ENCODE data around the gene DISP1. TPM values are rescaled to one million over a fixed set of nuclear protein-coding genes. Genes with fewer than 3 reads are reported as not detected.

The DISP1 gene
- total RNA-seq, 5 donors from 2014 or later (not counting 1 experiment from before 2014, with no cell fraction given) = 2.7 to 4.5 (median 3.1) TPM

DNA sequence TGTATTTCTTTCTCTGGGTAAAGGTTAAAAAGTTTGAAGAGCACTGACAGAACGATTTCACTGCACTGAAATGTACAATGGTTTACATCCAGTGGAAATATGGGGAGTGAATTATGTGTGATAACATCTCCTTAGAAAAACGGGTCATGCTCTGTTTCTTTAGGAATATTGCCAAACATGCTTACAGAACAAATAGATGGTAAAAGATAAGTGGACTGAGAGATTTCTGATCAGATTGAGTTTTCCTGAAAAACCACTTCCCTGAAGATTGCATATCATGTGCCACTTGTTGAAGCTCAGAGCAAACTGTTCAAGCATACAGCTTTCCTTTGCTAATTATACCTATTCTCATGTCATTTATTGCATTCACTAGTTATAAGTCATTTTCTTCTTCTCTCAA is 29.9 kb upstream of the DISP1 start:
- Mint-ChIP-seq H3K4me3 (no peak overlapping the region), H3K36me3 (no peaks in the 10 kb centered on the region), H3K4me1 (no peaks in the 10 kb centered on the region), H3K27ac (no peak overlapping the region), H3K27me3 (peaks cover 7 to 10% of the 10 kb centered on the region in 2 donors), H3K9me3 (peaks cover 0 to 5% (median 0%) of the 10 kb centered on the region in 3 donors)
- DNase-seq (no peak), ATAC-seq (replicated peaks in 1 of 4) (no peak)
- H3K36me3 ChIP-seq (ENCODE audit: control insufficient read depth in 2 of 2, extremely low read depth in 1 of 2, insufficient read depth in 1 of 2, low read length in 1 of 2) = no peaks in the 10 kb centered on the region
- H3K27me3 ChIP-seq (replicated peaks in 1 of 2; ENCODE audit: control insufficient read depth in 2 of 2, extremely low read depth in 1 of 2, insufficient read depth in 2 of 2, low read length in 1 of 2) = no peaks in the 10 kb centered on the region
- H3K4me1 ChIP-seq (ENCODE audit: control insufficient read depth in 1 of 2, extremely low read depth in 1 of 2, insufficient read depth in 2 of 2, low read length in 2 of 2) = no peaks in the 10 kb centered on the region
- CTCF ChIA-PET = interaction anchor here in 1 of 2 donors (0.6 kb wide), 1 partner anchor 31 kb away, joined by 3 read pairs; no protein-coding TSS in a partner anchor
- no peak overlapping the region for H3K4me3 ChIP-seq (ENCODE audit: control insufficient read depth in 1 of 2, extremely low read depth in 1 of 2, low read length in 1 of 2)
- POLR2A ChIA-PET = interaction anchor here in 1 of 2 donors (0.7 kb wide), 1 partner anchor 9 kb away, joined by 4 read pairs; no protein-coding TSS in a partner anchor
- H3K27ac ChIP-seq (ENCODE audit: low read length) = no peak overlapping the region
- 0% methylated on average over 1 of the region's 2 CpGs for WGBS (ENCODE audit: insufficient coverage)
- H3K9me3 ChIP-seq = no peaks in the 10 kb centered on the region

DNA sequence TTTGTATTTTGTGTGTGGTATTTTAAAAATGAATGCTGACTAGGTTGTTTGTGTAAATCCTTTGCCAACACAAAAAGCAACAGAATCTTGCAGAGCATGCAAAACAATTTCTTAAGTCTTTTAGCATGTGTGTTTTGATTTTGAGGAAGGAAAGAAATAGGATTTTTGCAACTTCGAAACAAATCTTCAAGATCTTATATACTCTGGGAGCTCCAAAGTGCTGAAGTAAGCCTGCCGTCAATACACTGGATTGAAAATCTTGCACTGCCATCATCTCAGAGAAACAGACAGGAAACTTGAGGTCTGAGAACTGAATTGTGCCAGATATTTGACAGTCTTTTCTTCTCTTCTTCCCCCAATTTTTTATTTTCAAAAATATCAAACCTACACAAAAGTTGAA is 29.3 kb upstream of the DISP1 start:
- H3K4me3 Mint-ChIP-seq = no peak overlapping the region
- Histone ChIP-seq H3K27ac (ENCODE audit: low read length) (no peak overlapping the region), H3K4me3 (ENCODE audit: control insufficient read depth in 1 of 2, extremely low read depth in 1 of 2, low read length in 1 of 2) (no peak overlapping the region), H3K27me3 (replicated peaks in 1 of 2; ENCODE audit: control insufficient read depth in 2 of 2, extremely low read depth in 1 of 2, insufficient read depth in 2 of 2, low read length in 1 of 2) (no peaks in the 10 kb centered on the region), H3K4me1 (ENCODE audit: control insufficient read depth in 1 of 2, extremely low read depth in 1 of 2, insufficient read depth in 2 of 2, low read length in 2 of 2) (no peaks in the 10 kb centered on the region), H3K9me3 (no peaks in the 10 kb centered on the region), H3K36me3 (ENCODE audit: control insufficient read depth in 2 of 2, extremely low read depth in 1 of 2, insufficient read depth in 1 of 2, low read length in 1 of 2) (no peaks in the 10 kb centered on the region)
- no peaks in the 10 kb centered on the region for H3K4me1 Mint-ChIP-seq
- H3K27ac Mint-ChIP-seq = no peak overlapping the region
- H3K27me3 Mint-ChIP-seq = peaks cover 7 to 10% of the 10 kb centered on the region in 2 donors
- DNase-seq (no peak), ATAC-seq (replicated peaks in 1 of 4) (no peak)
- POLR2A ChIA-PET = no interaction called here
- CTCF ChIA-PET = no interaction called here
- no CpG with 5 or more reads among the region's 2 CpGs for WGBS (ENCODE audit: insufficient coverage)
- no peaks in the 10 kb centered on the region for H3K36me3 Mint-ChIP-seq
- peaks cover 0 to 8% (median 0%) of the 10 kb centered on the region in 3 donors for H3K9me3 Mint-ChIP-seq

DNA sequence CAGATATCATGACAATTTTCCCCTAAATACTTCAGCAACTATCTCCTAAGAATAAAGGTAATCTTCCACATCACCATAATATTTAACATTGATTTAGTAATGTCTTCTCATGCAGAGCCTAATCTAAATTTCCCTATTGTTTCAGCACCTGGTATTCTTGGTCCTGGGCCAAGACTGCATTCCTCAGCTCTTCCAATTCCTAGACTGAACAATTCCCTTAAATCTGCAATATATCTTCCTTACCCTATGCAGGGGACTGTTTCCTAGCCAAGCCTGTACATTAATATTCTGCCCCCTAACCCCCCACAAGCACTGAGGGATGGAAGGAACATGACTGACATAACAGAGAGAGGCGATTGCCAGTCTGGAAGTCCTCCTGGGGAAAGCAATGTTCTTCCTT is 28.7 kb upstream of the DISP1 start:
- no peak for DNase-seq
- no peaks in the 10 kb centered on the region for H3K27me3 ChIP-seq (replicated peaks in 1 of 2; ENCODE audit: control insufficient read depth in 2 of 2, extremely low read depth in 1 of 2, insufficient read depth in 2 of 2, low read length in 1 of 2)
- 91% methylated on average over 1 of the region's 1 CpG for WGBS (ENCODE audit: insufficient coverage)
- no peak overlapping the region for H3K4me3 Mint-ChIP-seq
- H3K9me3 ChIP-seq = no peaks in the 10 kb centered on the region
- CTCF ChIA-PET = no interaction called here
- POLR2A ChIA-PET = no interaction called here
- no peak overlapping the region for H3K27ac Mint-ChIP-seq
- no peak overlapping the region for H3K4me3 ChIP-seq (ENCODE audit: control insufficient read depth in 1 of 2, extremely low read depth in 1 of 2, low read length in 1 of 2)
- H3K9me3 Mint-ChIP-seq = peaks cover 0 to 8% (median 0%) of the 10 kb centered on the region in 3 donors
- ATAC-seq (replicated peaks in 1 of 4) = no peak
- H3K27ac ChIP-seq (ENCODE audit: low read length) = no peak overlapping the region
- H3K36me3 Mint-ChIP-seq = no peaks in the 10 kb centered on the region
- H3K36me3 ChIP-seq (ENCODE audit: control insufficient read depth in 2 of 2, extremely low read depth in 1 of 2, insufficient read depth in 1 of 2, low read length in 1 of 2) = no peaks in the 10 kb centered on the region
- H3K4me1 Mint-ChIP-seq = no peaks in the 10 kb centered on the region
- H3K4me1 ChIP-seq (ENCODE audit: control insufficient read depth in 1 of 2, extremely low read depth in 1 of 2, insufficient read depth in 2 of 2, low read length in 2 of 2) = no peaks in the 10 kb centered on the region
- peaks cover 7 to 10% of the 10 kb centered on the region in 2 donors for H3K27me3 Mint-ChIP-seq

DNA sequence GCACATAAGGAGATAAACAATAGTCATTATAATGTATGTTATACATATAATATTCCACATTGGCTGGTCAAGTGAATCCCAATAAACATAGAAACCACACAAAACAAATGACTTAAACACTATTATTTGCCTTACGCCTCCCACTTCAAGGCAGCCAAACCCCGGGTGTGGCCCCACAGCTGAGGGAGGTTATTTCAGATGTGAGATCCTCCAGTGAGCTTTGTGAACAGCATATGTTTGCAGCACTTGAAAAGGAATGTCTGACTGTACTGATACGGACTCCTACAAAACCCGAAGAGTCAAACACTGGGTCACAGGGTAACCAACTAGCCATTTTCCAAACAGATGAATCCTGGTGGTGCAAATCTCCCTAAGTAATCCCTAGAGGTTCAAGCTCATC is 27.1 kb upstream of the DISP1 start:
- Mint-ChIP-seq H3K4me3 (no peak overlapping the region), H3K4me1 (no peaks in the 10 kb centered on the region), H3K27ac (no peak overlapping the region), H3K36me3 (no peaks in the 10 kb centered on the region), H3K27me3 (peaks cover 0 to 4% of the 10 kb centered on the region in 2 donors), H3K9me3 (peaks cover 0 to 8% (median 0%) of the 10 kb centered on the region in 3 donors)
- no peak overlapping the region for H3K27ac ChIP-seq (ENCODE audit: low read length)
- no peaks in the 10 kb centered on the region for H3K27me3 ChIP-seq (replicated peaks in 1 of 2; ENCODE audit: control insufficient read depth in 2 of 2, extremely low read depth in 1 of 2, insufficient read depth in 2 of 2, low read length in 1 of 2)
- no peaks in the 10 kb centered on the region for H3K9me3 ChIP-seq
- H3K36me3 ChIP-seq (ENCODE audit: control insufficient read depth in 2 of 2, extremely low read depth in 1 of 2, insufficient read depth in 1 of 2, low read length in 1 of 2) = no peaks in the 10 kb centered on the region
- WGBS (ENCODE audit: insufficient coverage) = 73% methylated on average over 3 of the region's 4 CpGs
- CTCF ChIA-PET = no interaction called here
- no peaks in the 10 kb centered on the region for H3K4me1 ChIP-seq (ENCODE audit: control insufficient read depth in 1 of 2, extremely low read depth in 1 of 2, insufficient read depth in 2 of 2, low read length in 2 of 2)
- DNase-seq (no peak), ATAC-seq (replicated peaks in 1 of 4) (no peak)
- POLR2A ChIA-PET = no interaction called here
- H3K4me3 ChIP-seq (ENCODE audit: control insufficient read depth in 1 of 2, extremely low read depth in 1 of 2, low read length in 1 of 2) = no peak overlapping the region

DNA sequence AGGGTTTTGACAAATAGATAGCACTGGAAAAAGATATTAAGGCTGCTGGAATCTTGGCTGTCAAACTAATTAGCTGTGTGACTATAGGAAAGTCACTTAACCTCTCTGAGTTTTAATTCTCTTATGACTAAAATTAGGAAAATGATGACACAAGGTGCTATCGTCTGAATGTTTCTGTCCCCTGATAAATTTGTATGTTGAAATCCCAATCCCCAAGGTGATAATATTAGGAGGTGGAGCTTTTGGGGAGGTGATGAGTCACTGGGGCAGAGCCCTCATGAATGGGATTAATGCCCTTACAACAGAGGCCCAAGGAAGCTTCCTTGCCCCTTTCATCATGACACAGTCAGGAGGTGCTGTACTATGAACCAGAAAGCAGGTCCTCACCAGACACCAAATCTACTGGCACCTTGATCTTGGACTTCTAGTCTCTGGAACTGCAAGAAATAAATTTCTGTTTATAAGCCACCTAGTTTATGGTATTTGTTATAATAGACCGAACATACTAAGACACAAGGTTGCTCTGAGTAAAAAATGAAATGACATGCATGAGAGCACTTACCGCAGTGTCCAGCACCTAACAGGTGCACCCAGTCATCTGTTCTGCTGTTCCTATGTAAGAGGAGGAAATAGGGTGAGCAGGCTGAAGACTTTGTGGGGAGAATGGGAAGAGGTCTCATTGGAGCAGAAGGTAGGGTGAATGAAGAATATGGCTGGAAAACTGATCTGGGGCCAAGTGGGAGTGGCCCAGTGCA is 26.3 kb upstream of the DISP1 start:
- Mint-ChIP-seq H3K4me3 (no peak overlapping the region), H3K9me3 (peaks cover 0 to 8% (median 0%) of the 10 kb centered on the region in 3 donors), H3K4me1 (no peaks in the 10 kb centered on the region), H3K27ac (no peak overlapping the region), H3K36me3 (no peaks in the 10 kb centered on the region), H3K27me3 (peaks cover 0 to 4% of the 10 kb centered on the region in 2 donors)
- Histone ChIP-seq H3K36me3 (ENCODE audit: control insufficient read depth in 2 of 2, extremely low read depth in 1 of 2, insufficient read depth in 1 of 2, low read length in 1 of 2) (no peaks in the 10 kb centered on the region), H3K4me3 (ENCODE audit: control insufficient read depth in 1 of 2, extremely low read depth in 1 of 2, low read length in 1 of 2) (no peak overlapping the region), H3K4me1 (ENCODE audit: control insufficient read depth in 1 of 2, extremely low read depth in 1 of 2, insufficient read depth in 2 of 2, low read length in 2 of 2) (no peaks in the 10 kb centered on the region), H3K9me3 (no peaks in the 10 kb centered on the region), H3K27me3 (replicated peaks in 1 of 2; ENCODE audit: control insufficient read depth in 2 of 2, extremely low read depth in 1 of 2, insufficient read depth in 2 of 2, low read length in 1 of 2) (no peaks in the 10 kb centered on the region), H3K27ac (ENCODE audit: low read length) (no peak overlapping the region)
- POLR2A ChIA-PET = no interaction called here
- ATAC-seq (replicated peaks in 1 of 4) (no peak), DNase-seq (no peak)
- WGBS (ENCODE audit: insufficient coverage) = 100% methylated on average over 1 of the region's 3 CpGs
- CTCF ChIA-PET = no interaction called here

DNA sequence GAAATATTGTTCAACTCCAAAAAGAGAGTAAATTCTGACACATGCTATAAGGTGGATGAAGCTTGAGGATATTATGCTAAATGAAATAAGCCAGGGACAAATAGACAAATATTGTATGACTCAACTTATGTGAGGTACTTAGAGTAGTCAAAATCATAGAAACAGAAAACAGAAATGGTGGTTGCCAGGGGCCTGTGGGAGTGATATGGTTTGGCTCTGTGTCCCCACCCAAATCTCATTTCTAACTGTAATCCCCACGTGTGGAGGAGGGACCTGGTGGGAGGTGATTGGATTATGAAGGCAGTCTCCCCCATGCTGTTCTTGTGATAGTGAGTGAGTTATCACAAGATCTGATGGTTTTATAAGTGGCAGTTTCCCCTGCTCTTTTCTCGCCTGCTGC is 24.7 kb upstream of the DISP1 start:
- H3K36me3 ChIP-seq (ENCODE audit: control insufficient read depth in 2 of 2, extremely low read depth in 1 of 2, insufficient read depth in 1 of 2, low read length in 1 of 2) = no peaks in the 10 kb centered on the region
- H3K27me3 Mint-ChIP-seq = peaks cover 0 to 3% of the 10 kb centered on the region in 2 donors
- no peak overlapping the region for H3K4me3 ChIP-seq (ENCODE audit: control insufficient read depth in 1 of 2, extremely low read depth in 1 of 2, low read length in 1 of 2)
- CTCF ChIA-PET = interaction anchor here in 1 of 2 donors (0.6 kb wide), 1 partner anchor 11 kb away, joined by 10 read pairs; no protein-coding TSS in a partner anchor
- DNase-seq = no peak
- POLR2A ChIA-PET = no interaction called here
- H3K27me3 ChIP-seq (replicated peaks in 1 of 2; ENCODE audit: control insufficient read depth in 2 of 2, extremely low read depth in 1 of 2, insufficient read depth in 2 of 2, low read length in 1 of 2) = no peaks in the 10 kb centered on the region
- ATAC-seq (replicated peaks in 1 of 4) = no peak
- peaks cover 0 to 8% (median 0%) of the 10 kb centered on the region in 3 donors for H3K9me3 Mint-ChIP-seq
- no peak overlapping the region for H3K4me3 Mint-ChIP-seq
- no peaks in the 10 kb centered on the region for H3K4me1 ChIP-seq (ENCODE audit: control insufficient read depth in 1 of 2, extremely low read depth in 1 of 2, insufficient read depth in 2 of 2, low read length in 2 of 2)
- H3K27ac Mint-ChIP-seq = no peak overlapping the region
- WGBS (ENCODE audit: insufficient coverage) = no CpG with 5 or more reads among the region's 2 CpGs
- no peak overlapping the region for H3K27ac ChIP-seq (ENCODE audit: low read length)
- no peaks in the 10 kb centered on the region for H3K36me3 Mint-ChIP-seq
- H3K4me1 Mint-ChIP-seq = no peaks in the 10 kb centered on the region
- no peaks in the 10 kb centered on the region for H3K9me3 ChIP-seq
